Effector memory CD4-positive, alpha-beta T cell (primary cell): ENCODE data around the gene ARFGAP3.

Source experiments
- DNase-seq, 3 donors: peaks; one replicate each; pipeline ENCODE4 v3.0.0-alpha.2; 2020
- H3K27ac ChIP-seq: 2 replicates; pipeline ENCODE4 v1.7.0; 2013; ENCODE audit warnings: mild to moderate bottlenecking, low read length, moderate library complexity; ENCODE audit not compliant: insufficient read depth, poor library complexity, severe bottlenecking
- H3K27me3 ChIP-seq: replicated peaks from 2 replicates; pipeline ENCODE4 v1.7.0; 2013; ENCODE audit warnings: mild to moderate bottlenecking, low read length; ENCODE audit not compliant: insufficient read depth, control insufficient read depth, poor library complexity, severe bottlenecking
- H3K36me3 ChIP-seq: 2 replicates; pipeline ENCODE4 v1.7.0; 2013; ENCODE audit warnings: mild to moderate bottlenecking, low read length, moderate library complexity; ENCODE audit not compliant: control insufficient read depth, insufficient read depth
- H3K4me1 ChIP-seq: 2 replicates; pipeline ENCODE4 v1.7.0; 2013; ENCODE audit warnings: low read length, mild to moderate bottlenecking; ENCODE audit not compliant: control insufficient read depth, insufficient read depth, poor library complexity, severe bottlenecking
- H3K4me3 ChIP-seq: 2 replicates; pipeline ENCODE4 v1.7.0; 2013; ENCODE audit warnings: low read length, low read depth, mild to moderate bottlenecking; ENCODE audit not compliant: insufficient read depth, poor library complexity, severe bottlenecking
- H3K9me3 ChIP-seq: 2 replicates; pipeline ENCODE4 v1.7.0; 2013; ENCODE audit warnings: mild to moderate bottlenecking, low read length, moderate library complexity; ENCODE audit not compliant: control insufficient read depth

The ARFGAP3 gene

GRCh38 chr22:42893371-42894150, 36.5 kb upstream of the ARFGAP3 start:
- no peak for DNase-seq

DNA sequence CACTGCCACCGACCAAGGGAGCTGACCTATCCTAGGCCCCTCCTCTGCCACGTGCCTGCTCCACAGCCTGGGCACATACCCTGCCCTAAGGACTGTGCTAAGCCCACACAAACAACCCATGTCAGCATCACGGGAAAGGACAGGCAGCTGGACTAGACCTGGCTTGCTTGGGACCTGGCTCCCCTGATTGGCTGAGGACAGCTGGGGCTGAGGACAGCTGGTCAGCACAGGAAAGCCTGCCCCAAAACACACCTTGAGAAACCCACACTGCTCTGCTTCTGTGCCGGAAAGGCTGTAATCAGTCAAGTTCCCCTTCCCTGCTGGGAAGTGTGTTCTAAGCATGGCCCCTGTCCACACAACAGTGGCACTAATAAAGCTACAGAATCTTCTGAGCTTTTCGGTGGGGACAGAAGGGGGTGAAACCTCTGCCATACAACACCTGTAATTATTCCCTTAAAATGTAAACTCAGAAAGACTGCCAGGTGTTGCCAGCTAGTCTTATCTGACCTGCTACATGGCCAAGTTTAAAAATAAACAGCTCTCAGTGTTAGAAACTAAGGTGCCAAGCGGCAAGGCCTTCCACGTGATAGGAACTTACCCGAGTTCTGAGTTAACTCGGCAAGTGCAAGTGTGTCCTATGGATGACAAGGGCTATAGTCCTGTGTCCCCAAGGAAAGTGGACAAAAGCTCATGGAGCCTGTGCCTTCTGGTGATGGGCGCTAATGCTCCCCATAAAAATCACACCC, 35.7 kb upstream of the ARFGAP3 start:
- H3K4me1 ChIP-seq, result peaks cover 3% of the 10 kb centered on the region
- no peaks in the 10 kb centered on the region for H3K9me3 ChIP-seq
- H3K4me3 ChIP-seq, result no peak overlapping the region
- peaks cover 19% of the 10 kb centered on the region for H3K36me3 ChIP-seq
- no peak for DNase-seq
- H3K27ac ChIP-seq, result no peak overlapping the region
- no peaks in the 10 kb centered on the region for H3K27me3 ChIP-seq

More at GRCh38 chr22:42893371-42894150, 36.5 kb upstream of the ARFGAP3 start:
- H3K36me3 ChIP-seq, result peaks cover 18% of the 10 kb centered on the region
- peaks cover 3% of the 10 kb centered on the region for H3K4me1 ChIP-seq
- H3K4me3 ChIP-seq, result no peak overlapping the region
- no peak overlapping the region for H3K27ac ChIP-seq
- H3K27me3 ChIP-seq, result no peaks in the 10 kb centered on the region
- H3K9me3 ChIP-seq, result no peaks in the 10 kb centered on the region

- no peak for DNase-seq
- no peak overlapping the region for H3K27ac ChIP-seq
- no peaks in the 10 kb centered on the region for H3K9me3 ChIP-seq
- H3K27me3 ChIP-seq, result no peaks in the 10 kb centered on the region
- H3K4me3 ChIP-seq, result no peak overlapping the region
- H3K4me1 ChIP-seq, result peaks cover 3% of the 10 kb centered on the region
- H3K36me3 ChIP-seq, result peaks cover 19% of the 10 kb centered on the region
Measured at GRCh38 chr22:42892156-42892555, 35.1 kb upstream of the ARFGAP3 start.

GRCh38 chr22:42891696-42892095, 34.6 kb upstream of the ARFGAP3 start:
- no peak overlapping the region for H3K27ac ChIP-seq
- H3K4me1 ChIP-seq, result peaks cover 3% of the 10 kb centered on the region
- no peaks in the 10 kb centered on the region for H3K27me3 ChIP-seq
- H3K4me3 ChIP-seq, result no peak overlapping the region
- peaks cover 19% of the 10 kb centered on the region for H3K36me3 ChIP-seq
- DNase-seq, result no peak
- no peaks in the 10 kb centered on the region for H3K9me3 ChIP-seq

GRCh38 chr22:42891008-42891407, 33.9 kb upstream of the ARFGAP3 start:
- Histone ChIP-seq H3K4me1 (peaks cover 3% of the 10 kb centered on the region), H3K36me3 (peaks cover 19% of the 10 kb centered on the region), H3K9me3 (no peaks in the 10 kb centered on the region), H3K27ac (no peak overlapping the region), H3K4me3 (no peak overlapping the region), H3K27me3 (no peaks in the 10 kb centered on the region)
- no peak for DNase-seq

DNA sequence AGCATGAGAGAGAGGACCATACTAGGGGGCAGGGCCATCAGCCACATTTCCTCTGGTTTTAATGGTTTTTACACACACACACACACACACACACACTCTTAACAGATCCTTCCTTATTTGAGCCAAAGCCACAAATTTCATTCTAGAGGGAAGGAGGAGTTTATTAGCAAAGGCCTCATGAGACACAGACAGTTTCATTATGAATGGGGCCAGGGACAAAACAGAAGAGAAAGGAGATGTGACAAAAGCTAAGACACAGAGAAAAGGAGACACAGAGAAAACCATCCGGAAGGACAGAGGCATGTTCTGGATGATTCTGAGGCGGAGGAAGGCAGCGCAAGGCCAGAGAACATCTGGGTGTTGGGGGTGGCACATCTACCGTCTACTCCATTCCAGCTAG, 32.2 kb upstream of the ARFGAP3 start:
- peaks cover 3% of the 10 kb centered on the region for H3K4me1 ChIP-seq
- peaks cover 33% of the 10 kb centered on the region for H3K36me3 ChIP-seq
- no peak for DNase-seq
- H3K27me3 ChIP-seq, result no peaks in the 10 kb centered on the region
- H3K27ac ChIP-seq, result no peak overlapping the region
- H3K9me3 ChIP-seq, result no peaks in the 10 kb centered on the region
- no peak overlapping the region for H3K4me3 ChIP-seq

GRCh38 chr22:42887523-42888507, 30.7 kb upstream of the ARFGAP3 start:
- no peaks in the 10 kb centered on the region for H3K9me3 ChIP-seq
- H3K27ac ChIP-seq, result no peak overlapping the region
- peaks cover 44% of the 10 kb centered on the region for H3K36me3 ChIP-seq
- no peak overlapping the region for H3K4me3 ChIP-seq
- DNase-seq, result no peak
- no peaks in the 10 kb centered on the region for H3K27me3 ChIP-seq
- no peaks in the 10 kb centered on the region for H3K4me1 ChIP-seq

- DNase-seq, result no peak
- Histone ChIP-seq H3K27me3 (no peaks in the 10 kb centered on the region), H3K36me3 (peaks cover 51% of the 10 kb centered on the region), H3K9me3 (no peaks in the 10 kb centered on the region), H3K27ac (no peak overlapping the region), H3K4me1 (no peaks in the 10 kb centered on the region), H3K4me3 (no peak overlapping the region)
Measured at GRCh38 chr22:42887120-42887519, 30.0 kb upstream of the ARFGAP3 start.

GRCh38 chr22:42885446-42885845, 28.4 kb upstream of the ARFGAP3 start:
- Histone ChIP-seq H3K27ac (no peak overlapping the region), H3K36me3 (peaks cover 60% of the 10 kb centered on the region), H3K27me3 (no peaks in the 10 kb centered on the region), H3K4me1 (no peaks in the 10 kb centered on the region), H3K4me3 (no peak overlapping the region), H3K9me3 (no peaks in the 10 kb centered on the region)
- no peak for DNase-seq
